GM21786 (cell line): ENCODE measurements around the gene BMI1.

ENCODE experiments used
- ATAC-seq: cut with Tn5 transposase; IDR thresholded peaks from one replicate; pipeline ENCODE4 v1.9.1; 2021; ENCODE audit not compliant: unreplicated experiment

The BMI1 gene

GRCh38 chr10:22319547-22319979, 1.3 kb upstream of the BMI1 start:
- no peak for ATAC-seq

GRCh38 chr10:22319980-22320558, 830 bp upstream of the BMI1 start:
- ATAC-seq, result no peak

GRCh38 chr10:22321156-22321923, 441 bp downstream of the BMI1 start:
- ATAC-seq, result peak; percentile 21

GRCh38 chr10:22321924-22322640, 1.2 kb downstream of the BMI1 start:
- ATAC-seq, result no peak

GRCh38 chr10:22322641-22323160, 1.8 kb downstream of the BMI1 start:
- no peak for ATAC-seq

DNA sequence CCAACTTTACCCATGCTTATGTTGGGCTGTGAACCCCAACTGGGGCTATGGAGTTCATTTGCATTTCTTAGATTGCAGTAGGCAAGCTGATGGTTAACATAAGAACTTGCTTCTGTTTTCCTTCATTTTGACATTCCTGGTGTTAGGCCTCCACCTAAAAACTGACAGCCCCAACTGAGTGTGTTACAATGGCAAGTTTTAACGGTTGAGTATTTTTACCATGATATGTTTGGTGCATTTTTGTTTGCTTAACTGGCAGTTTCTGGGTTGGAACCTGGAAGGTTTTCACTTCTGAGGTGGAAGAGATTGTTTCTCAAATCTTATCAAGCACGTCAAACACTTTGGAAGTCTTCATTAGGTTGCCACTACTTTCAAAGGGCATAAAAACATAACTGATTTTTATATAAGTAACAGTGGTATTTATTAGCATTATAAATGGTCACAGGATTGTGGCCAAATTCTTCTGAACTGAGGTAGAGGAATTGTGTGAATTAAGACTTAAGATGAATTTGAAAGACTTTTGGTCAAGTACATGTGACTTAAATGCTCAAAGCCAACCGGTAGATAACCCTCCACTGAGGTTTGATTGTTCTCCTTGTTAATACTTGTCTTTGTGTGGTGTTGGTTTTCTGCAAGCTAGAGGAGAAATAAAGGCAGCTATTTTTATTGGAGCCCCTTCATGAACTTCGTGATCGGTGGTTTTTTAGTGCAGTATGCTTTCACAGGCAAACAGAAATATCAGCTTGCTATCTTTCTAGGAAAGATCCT, 2.8 kb downstream of the BMI1 start:
- ATAC-seq, result no peak

GRCh38 chr10:22324413-22324812, 3.5 kb downstream of the BMI1 start:
- no peak for ATAC-seq

DNA sequence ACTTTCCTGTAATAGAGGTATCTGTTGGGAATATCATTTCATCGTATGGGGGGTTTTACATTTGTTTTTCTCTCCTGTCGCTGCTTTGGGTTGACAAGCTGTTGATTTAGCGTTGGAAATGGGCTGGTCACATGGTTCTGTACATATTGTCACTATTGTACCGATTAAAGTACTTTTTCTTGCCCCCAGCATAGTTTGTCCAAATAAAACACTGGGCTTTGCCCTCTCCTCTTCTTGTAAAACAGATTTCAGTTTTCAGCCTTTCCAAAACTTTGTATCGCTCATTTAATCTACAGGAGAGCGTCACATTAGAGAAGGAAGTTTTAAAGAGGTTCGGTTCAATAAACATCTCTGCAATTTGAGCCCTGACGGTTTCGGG, 4.0 kb downstream of the BMI1 start:
- ATAC-seq, result no peak

GRCh38 chr10:22325272-22326144, 4.6 kb downstream of the BMI1 start:
- peak; percentile 49 for ATAC-seq

- ATAC-seq, result no peak
Measured at GRCh38 chr10:22326145-22326702, 5.3 kb downstream of the BMI1 start.

- ATAC-seq, result no peak
Measured at GRCh38 chr10:22329150-22329549, 8.3 kb downstream of the BMI1 start.

GRCh38 chr10:22332116-22332692, 11.3 kb downstream of the BMI1 start:
- no peak for ATAC-seq

- ATAC-seq, result no peak
Measured at GRCh38 chr10:22333167-22333974, 12.5 kb downstream of the BMI1 start.

GRCh38 chr10:22333975-22334282, 13.0 kb downstream of the BMI1 start:
- ATAC-seq, result no peak

- no peak for ATAC-seq
Measured at GRCh38 chr10:22334414-22335172, 13.7 kb downstream of the BMI1 start.

DNA sequence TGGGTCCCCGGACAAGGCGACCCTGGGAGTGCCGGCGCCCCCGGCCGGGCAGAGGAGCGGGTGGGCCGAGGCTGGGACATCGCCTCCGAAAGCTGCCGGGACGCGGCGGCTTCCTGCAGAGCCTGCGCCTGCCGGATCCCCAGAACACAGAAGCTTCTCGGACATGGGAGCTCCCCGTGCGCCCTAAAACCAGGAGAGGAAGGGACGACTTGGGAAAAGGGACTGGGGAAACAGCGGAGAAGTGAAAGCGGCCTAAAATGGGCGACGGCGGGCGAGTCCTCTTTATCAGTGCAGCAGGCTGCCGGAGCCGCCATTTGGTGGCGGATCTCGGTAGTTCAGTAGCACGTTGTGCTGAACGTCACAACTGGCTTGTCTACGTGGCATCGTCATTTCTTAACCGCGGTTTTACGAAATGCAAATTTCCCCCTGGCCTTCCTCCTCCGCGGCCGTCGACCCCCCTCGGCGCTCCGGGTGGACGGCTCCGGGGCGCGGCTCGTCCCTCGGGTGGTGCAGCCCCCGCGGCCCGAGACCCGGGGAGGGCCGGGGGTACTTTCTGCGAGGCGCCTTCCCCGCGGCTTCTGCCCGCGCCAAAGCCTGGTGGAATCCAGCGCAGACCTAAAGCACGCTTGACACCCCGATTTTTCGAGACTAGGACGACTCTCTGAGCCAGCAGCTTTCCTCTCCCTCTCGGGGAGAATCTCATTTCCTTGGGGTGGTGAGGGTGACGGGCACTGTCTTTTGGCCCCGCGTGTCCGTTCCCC, 14.5 kb downstream of the BMI1 start:
- no peak for ATAC-seq

DNA sequence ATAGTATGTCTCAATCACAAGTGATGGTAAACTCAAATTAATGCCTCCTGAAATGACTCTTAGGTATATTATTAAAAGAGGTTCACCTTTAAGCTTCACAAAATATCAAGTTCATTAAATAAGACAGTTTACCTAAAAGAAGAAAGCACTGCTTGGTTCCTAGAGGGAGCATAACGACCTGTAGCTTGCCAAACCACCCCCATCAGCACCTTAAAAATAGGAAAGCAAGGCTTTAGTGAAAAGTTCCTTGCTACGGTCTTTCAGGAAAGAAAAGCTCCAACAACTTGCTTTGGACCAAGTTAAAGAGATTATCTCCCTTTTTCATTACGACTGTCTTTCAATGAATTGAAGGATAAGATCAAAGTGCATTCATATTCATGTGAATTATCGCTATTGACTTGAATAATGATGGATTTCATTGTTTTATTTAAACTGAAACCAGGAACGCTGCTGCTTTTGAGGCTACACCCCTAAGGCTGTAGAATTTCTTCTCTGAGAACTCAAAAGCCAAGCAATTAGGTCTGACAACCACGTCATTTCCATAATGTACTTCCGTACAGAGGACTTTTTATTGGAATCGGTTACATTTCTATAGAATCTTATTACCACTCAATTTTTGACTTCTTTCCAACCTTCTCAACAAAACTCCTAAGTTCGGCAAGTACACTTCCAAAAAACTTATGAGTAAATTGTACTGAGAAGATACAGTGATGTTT, 17.4 kb downstream of the BMI1 start:
- no peak for ATAC-seq
